ENCODE data around the gene PTCH2. TPM values are rescaled to one million over a fixed set of nuclear protein-coding genes. Genes with fewer than 3 reads are reported as not detected.

The PTCH2 gene
- total RNA-seq, 4 donors from 2014 or later, result 0.66 to 2.6 (median 1.1) TPM

DNA sequence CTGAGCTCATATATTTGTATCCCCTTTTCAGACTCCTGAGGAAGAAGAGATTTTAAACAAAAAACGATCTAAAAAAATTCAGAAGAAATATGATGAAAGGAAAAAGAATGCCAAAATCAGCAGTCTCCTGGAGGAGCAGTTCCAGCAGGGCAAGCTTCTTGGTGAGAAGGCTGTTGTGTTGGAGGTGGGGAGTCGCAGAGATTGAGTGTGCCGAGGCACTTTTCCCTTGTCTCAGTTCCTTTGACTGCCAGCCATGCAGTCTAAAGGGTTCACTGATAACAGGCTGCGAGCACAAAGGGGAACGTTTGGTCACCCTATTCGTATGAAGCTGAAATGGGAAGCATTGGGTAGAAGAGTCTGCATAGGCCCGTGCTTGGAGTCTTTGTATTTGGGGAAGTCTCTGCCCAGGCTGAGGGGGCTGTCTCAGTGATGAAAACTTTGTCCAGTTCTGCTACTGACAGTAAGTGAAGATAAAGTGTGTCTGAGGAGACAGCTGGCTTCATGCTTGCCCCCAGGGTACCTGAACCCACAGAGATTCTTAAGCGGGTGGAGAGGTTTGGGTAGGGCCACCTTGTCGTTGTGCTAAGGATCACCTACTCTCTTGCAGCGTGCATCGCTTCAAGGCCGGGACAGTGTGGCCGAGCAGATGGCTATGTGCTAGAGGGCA, 65.0 kb downstream of the PTCH2 start:
- no peak for DNase-seq (ENCODE audit: extremely low spot score)
- TF ChIP-seq POLR2A (IDR thresholded peaks at IDR 0.05; ENCODE audit: low read depth) (no peak), POLR2AphosphoS5 (IDR thresholded peaks at IDR 0.05) (no peak), EP300 (IDR thresholded peaks at IDR 0.05) (no peak), CTCF (IDR thresholded peaks at IDR 0.05) (no peak)
- Histone ChIP-seq H3K4me3 (no peak overlapping the region), H3K27me3 (no peaks in the 10 kb centered on the region), H3K36me3 (peaks cover 31 to 59% (median 49%) of the 10 kb centered on the region in 4 donors), H3K27ac (replicated peaks in 1 of 4) (no peak overlapping the region), H3K4me1 (peaks cover 20 to 40% (median 33%) of the 10 kb centered on the region in 4 donors), H3K9me3 (no peaks in the 10 kb centered on the region)
- 70% methylated on average over 13 of the region's 13 CpGs for WGBS
- intact Hi-C loops (cut with DNase I), result loop anchor here (5.0 kb wide), 1 partner anchor 46 kb away; the partner anchor contains the start of gene RNU5D-1

DNA sequence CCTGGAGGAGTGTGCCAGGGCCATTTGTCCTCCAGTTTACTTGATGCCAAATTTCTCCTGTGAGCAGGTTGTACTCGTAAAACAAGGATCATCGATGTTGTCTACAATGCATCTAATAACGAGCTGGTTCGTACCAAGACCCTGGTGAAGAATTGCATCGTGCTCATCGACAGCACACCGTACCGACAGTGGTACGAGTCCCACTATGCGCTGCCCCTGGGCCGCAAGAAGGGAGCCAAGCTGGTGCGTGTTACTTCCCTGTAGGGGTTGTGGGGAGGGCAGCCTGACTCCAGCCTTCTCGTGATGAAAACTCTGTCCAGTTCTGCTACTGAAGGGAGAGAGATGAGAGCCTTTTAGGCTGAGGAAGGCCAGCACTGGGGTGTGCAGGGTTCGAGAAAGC, 65.5 kb downstream of the PTCH2 start:
- H3K9me3 ChIP-seq, result no peaks in the 10 kb centered on the region

GRCh38 chr1:44776730-44777068, 66.4 kb downstream of the PTCH2 start:
- TF ChIP-seq POLR2A (IDR thresholded peaks at IDR 0.05; ENCODE audit: low read depth) (no peak), EP300 (IDR thresholded peaks at IDR 0.05) (no peak), CTCF (IDR thresholded peaks at IDR 0.05) (no peak), POLR2AphosphoS5 (IDR thresholded peaks at IDR 0.05) (no peak)
- H3K27ac ChIP-seq (replicated peaks in 1 of 4), result peak overlapping the region; percentile 91 to 97 (median 96)
- H3K9me3 ChIP-seq, result no peaks in the 10 kb centered on the region
- no peak for DNase-seq (ENCODE audit: extremely low spot score)
- no peaks in the 10 kb centered on the region for H3K27me3 ChIP-seq
- intact Hi-C loops (cut with DNase I), result loop anchor here (5.0 kb wide), 1 partner anchor 44 kb away; the partner anchor contains the start of gene RNU5D-1
- H3K4me1 ChIP-seq, result peaks cover 20 to 38% (median 33%) of the 10 kb centered on the region in 4 donors
- 55% methylated on average over 12 of the region's 12 CpGs for WGBS
- peak overlapping the region; percentile 62 to 83 (median 79) for H3K4me3 ChIP-seq
- H3K36me3 ChIP-seq, result peaks cover 31 to 55% (median 49%) of the 10 kb centered on the region in 4 donors

More for the DNA sequence above, 65.5 kb downstream of the PTCH2 start:
- no peak for DNase-seq (ENCODE audit: extremely low spot score)
- TF ChIP-seq POLR2A (IDR thresholded peaks at IDR 0.05; ENCODE audit: low read depth) (no peak), EP300 (IDR thresholded peaks at IDR 0.05) (no peak), POLR2AphosphoS5 (IDR thresholded peaks at IDR 0.05) (no peak), CTCF (IDR thresholded peaks at IDR 0.05) (no peak)
- 86% methylated on average over 14 of the region's 14 CpGs for WGBS
- no peak overlapping the region for H3K4me3 ChIP-seq
- no peak overlapping the region for H3K27ac ChIP-seq (replicated peaks in 1 of 4)
- peaks cover 20 to 38% (median 33%) of the 10 kb centered on the region in 4 donors for H3K4me1 ChIP-seq
- no peaks in the 10 kb centered on the region for H3K27me3 ChIP-seq
- intact Hi-C loops (cut with DNase I), result loop anchor here (5.0 kb wide), 1 partner anchor 45 kb away; the partner anchor contains the start of gene RNU5D-1
- peaks cover 31 to 59% (median 49%) of the 10 kb centered on the region in 4 donors for H3K36me3 ChIP-seq

GRCh38 chr1:44775930-44776729, 66.9 kb downstream of the PTCH2 start:
- Histone ChIP-seq H3K9me3 (no peaks in the 10 kb centered on the region), H3K36me3 (peaks cover 28 to 50% (median 45%) of the 10 kb centered on the region in 4 donors), H3K4me1 (peaks cover 20 to 38% (median 33%) of the 10 kb centered on the region in 4 donors), H3K27ac (replicated peaks in 1 of 4) (peak overlapping the region; percentile 91 to 97 (median 96)), H3K4me3 (peak overlapping the region; percentile 62 to 83 (median 79)), H3K27me3 (no peaks in the 10 kb centered on the region)
- 14% methylated on average over 26 of the region's 36 CpGs for WGBS
- TF ChIP-seq POLR2AphosphoS5 (IDR thresholded peaks at IDR 0.05), result no peak
- no peak for TF ChIP-seq EP300 (IDR thresholded peaks at IDR 0.05)
- TF ChIP-seq POLR2A (IDR thresholded peaks at IDR 0.05; ENCODE audit: low read depth), result no peak
- TF ChIP-seq CTCF (IDR thresholded peaks at IDR 0.05), result no peak
- intact Hi-C loops (cut with DNase I), result loop anchor here (5.0 kb wide), 1 partner anchor 44 kb away; the partner anchor contains the start of gene RNU5D-1
- DNase-seq (ENCODE audit: extremely low spot score), result no peak

Data from esophagus muscularis mucosa (tissue), 4 donors.